SJSA1 (cell line): Measurements from ENCODE around the gene S100A10. TPM values are rescaled to one million over a fixed set of nuclear protein-coding genes. Genes with fewer than 3 reads are reported as not detected.

ENCODE experiments used
- DNase-seq, 2 experiments: peaks; one replicate each; pipeline ENCODE4 v3.0.0-alpha.2; 2015 to 2020; ENCODE audit warnings: low spot score in 2 of 2, low read depth in 1 of 2
- H3K27ac ChIP-seq: fragments of 250-450 bp; sonication (Bioruptor Pico); 2 replicates; pipeline ENCODE4 v1.5.1; 2020; ENCODE audit warnings: mild to moderate bottlenecking, moderate library complexity
- H3K27me3 ChIP-seq: fragments of 250-450 bp; sonication (Bioruptor Pico); replicated peaks from 2 replicates; pipeline ENCODE4 v1.5.1; 2020; ENCODE audit warnings: mild to moderate bottlenecking, moderate library complexity
- H3K36me3 ChIP-seq: fragments of 250-450 bp; sonication (Bioruptor Pico); 2 replicates; pipeline ENCODE4 v1.5.1; 2020; ENCODE audit warnings: mild to moderate bottlenecking
- H3K4me1 ChIP-seq: fragments of 250-450 bp; sonication (Bioruptor Pico); replicated peaks from 2 replicates; pipeline ENCODE4 v1.6.1; 2021; ENCODE audit warnings: mild to moderate bottlenecking
- H3K4me3 ChIP-seq: fragments of 250-450 bp; sonication (Bioruptor Pico); 2 replicates; pipeline ENCODE4 v1.5.1; 2020; ENCODE audit warnings: mild to moderate bottlenecking
- H3K9me3 ChIP-seq: fragments of 250-450 bp; sonication (Bioruptor Pico); replicated peaks from 2 replicates; pipeline ENCODE4 v1.5.1; 2020; ENCODE audit warnings: mild to moderate bottlenecking
- total RNA-seq: library from RNA; depleted of rRNA; stranded (reverse); fragments of >200 nt; shearing (Covaris generic); gene quantifications from 2 replicates; pipeline ENCODE4 v1.2.3, GENCODE V29; 2014

S100A10 gene
- total RNA-seq, 1 experiment from 2014 or later: 151 TPM

DNA sequence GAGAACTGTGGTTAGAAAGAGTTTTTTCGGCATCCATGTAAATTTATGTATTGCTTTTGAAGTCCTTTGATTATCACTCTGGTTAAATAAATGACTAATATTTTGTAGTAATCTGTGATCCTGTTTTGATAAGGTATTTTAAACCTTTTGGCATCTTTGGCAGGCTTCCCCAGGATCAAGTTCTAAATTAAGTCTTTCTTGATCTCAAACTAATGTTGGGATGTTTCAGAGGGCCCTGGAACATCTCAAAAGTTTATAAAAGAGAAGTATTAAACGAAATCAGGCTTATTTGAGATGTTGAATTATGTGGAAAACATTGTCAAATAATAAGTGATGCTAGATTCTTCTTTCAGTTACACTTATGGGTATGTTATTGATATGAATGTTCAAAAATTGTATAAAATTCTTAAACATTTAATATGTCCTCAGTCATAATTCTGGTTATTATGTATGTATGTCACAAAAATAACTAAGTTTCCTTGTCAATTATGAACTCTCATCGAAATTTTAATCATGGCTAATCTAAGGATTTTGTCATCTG lies 36.6 kb downstream of the S100A10 start:
- no peak overlapping the region for H3K4me3 ChIP-seq
- H3K27me3 ChIP-seq: peaks cover 6% of the 10 kb centered on the region; the same call in 1 of the 2 replicates
- no peaks in the 10 kb centered on the region for H3K9me3 ChIP-seq
- no peak for DNase-seq
- no peaks in the 10 kb centered on the region for H3K36me3 ChIP-seq
- no peaks in the 10 kb centered on the region for H3K4me1 ChIP-seq
- H3K27ac ChIP-seq: no peak overlapping the region

DNA sequence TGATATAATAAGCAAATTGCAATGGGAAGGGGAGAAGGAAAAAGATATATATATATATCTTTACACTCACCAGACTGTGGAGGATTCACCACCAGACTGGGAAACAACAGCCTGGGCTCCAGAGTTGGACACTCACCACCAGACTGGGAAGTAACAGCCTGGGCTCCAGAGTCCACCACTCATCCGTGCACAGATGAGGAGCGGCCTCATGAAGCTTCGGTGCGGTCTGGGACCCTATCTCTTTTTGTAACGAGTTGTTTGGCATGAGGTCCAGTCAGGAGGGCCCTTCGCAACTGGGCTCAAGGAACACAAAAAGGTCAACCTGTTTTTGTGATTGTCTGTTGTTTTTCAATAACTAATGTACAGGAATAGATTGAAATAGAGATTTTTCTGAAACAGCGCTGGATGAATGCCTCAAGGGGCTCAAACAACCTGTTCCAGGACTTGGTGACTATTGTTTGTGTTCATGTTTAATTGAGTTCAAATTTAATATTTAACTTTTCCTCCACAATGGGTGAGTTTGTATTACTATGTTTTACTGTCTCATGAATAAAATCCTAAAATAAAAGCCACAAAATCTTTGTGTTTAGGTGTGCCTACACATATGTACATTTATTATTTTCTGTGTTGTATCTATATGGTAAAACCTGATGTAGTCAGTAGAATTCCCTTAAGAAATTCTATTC lies 40.1 kb downstream of the S100A10 start:
- no peak for DNase-seq
- Histone ChIP-seq H3K9me3 (no peaks in the 10 kb centered on the region), H3K36me3 (no peaks in the 10 kb centered on the region), H3K27ac (no peak overlapping the region), H3K4me3 (no peak overlapping the region), H3K4me1 (no peaks in the 10 kb centered on the region), H3K27me3 (peaks cover 6% of the 10 kb centered on the region; the same call in 1 of the 2 replicates)

DNA sequence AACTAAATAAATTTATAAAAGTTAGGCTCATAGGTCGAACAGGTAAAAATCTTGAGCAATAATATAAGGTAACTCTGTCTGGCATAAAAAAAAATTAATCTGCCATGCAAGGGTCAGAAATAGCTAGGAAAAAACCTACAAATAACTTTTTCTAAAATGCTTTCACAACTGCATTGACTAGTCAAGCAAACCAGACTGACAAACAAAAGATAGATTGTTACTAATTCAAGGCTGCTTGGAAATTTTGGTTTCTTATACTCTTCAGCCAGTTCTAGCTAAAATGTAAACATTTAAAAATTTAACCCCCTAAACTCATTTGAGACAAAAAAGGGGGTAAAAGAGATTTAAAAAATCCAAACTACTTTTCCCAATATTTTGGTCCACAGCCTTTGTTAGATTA lies 40.8 kb downstream of the S100A10 start:
- no peak overlapping the region for H3K27ac ChIP-seq
- H3K36me3 ChIP-seq: no peaks in the 10 kb centered on the region
- H3K4me3 ChIP-seq: no peak overlapping the region
- no peak for DNase-seq
- no peaks in the 10 kb centered on the region for H3K9me3 ChIP-seq
- H3K4me1 ChIP-seq: no peaks in the 10 kb centered on the region
- H3K27me3 ChIP-seq: peaks cover 6% of the 10 kb centered on the region; the same call in 1 of the 2 replicates

DNA sequence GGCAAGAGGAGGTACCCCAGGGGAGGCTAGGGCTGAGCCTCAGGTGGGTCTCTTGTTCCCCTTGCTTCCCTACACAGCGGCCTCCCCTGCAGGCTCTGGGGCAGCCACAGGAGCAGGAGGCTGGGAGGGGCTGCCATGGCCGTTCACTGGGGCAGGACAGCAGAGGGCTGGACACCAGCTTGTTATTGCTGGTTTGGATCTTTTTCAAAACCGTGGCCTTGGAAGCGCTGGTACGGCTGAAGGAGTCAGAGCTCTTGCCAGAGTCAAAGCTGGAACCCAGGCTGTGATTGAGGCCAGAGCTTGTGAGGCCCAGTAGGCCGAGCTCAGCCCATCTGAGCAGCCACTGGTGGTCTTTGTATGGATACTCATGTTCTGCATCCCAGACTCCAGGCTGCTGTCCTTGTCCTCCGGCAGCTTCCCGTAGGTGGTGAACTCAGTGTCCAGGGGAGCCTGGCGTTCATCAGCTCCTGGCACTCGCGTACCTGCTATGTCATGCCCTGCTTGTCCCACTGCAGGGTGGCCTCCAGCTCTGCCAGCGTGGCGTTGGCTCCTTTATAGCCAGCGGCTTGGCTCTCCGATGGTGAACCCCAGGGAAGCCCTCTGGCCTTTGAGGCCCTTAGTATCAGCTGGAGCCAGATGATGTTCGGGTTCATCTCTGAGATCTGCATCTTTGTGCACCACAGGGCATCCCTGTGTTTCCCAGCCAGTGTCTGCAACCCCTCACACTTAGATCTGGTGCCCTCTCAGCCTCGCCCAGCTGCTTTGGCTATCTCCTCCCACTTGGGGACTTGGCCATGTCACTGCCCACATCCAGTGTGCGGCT lies 44.1 kb downstream of the S100A10 start:
- Histone ChIP-seq H3K4me3 (no peak overlapping the region), H3K4me1 (peaks cover 20% of the 10 kb centered on the region), H3K27me3 (no peaks in the 10 kb centered on the region), H3K36me3 (no peaks in the 10 kb centered on the region), H3K27ac (no peak overlapping the region), H3K9me3 (no peaks in the 10 kb centered on the region)
- no peak for DNase-seq

DNA sequence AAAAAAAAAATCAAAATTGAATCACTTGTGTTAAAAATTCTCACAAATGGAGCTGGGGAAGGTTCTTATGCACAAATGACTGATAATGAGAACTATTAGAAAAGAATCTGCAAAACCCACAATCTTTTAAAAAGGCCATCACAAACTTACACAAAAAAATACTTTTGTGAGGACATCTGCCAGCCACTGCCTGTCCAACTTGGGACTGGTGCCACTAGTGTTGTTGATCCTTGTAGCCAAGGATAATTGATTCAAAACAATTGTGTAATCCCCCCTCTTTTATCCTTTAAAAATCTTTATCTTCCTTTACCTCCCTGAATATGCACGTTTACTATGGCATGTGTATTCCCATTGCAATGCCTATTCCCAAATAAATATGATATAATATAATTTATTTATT lies 45.2 kb downstream of the S100A10 start:
- Histone ChIP-seq H3K9me3 (no peaks in the 10 kb centered on the region), H3K4me1 (peaks cover 23% of the 10 kb centered on the region), H3K4me3 (no peak overlapping the region), H3K27ac (no peak overlapping the region), H3K27me3 (no peaks in the 10 kb centered on the region), H3K36me3 (no peaks in the 10 kb centered on the region)
- DNase-seq: no peak

DNA sequence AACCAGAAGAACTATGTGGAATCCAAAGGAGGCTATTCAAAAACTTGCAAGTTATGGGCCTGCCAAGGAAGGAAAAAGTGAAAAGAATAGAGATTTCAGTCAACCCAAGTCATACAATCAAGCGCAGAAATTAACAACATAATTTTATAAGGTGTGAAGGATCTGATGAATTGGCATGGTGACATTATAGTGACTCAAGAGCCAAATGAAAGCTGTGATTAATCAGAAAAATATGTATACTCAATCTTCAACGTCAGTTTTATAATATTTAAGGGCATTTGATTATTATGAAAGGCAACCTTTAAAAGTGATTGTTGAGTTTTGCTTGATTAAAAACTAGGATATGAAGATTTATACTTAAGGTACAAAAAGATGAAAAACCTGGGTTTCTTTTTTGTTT lies 46.5 kb downstream of the S100A10 start:
- Histone ChIP-seq H3K9me3 (no peaks in the 10 kb centered on the region), H3K4me3 (no peak overlapping the region), H3K36me3 (no peaks in the 10 kb centered on the region), H3K27ac (no peak overlapping the region; the same call in 1 of the 2 replicates), H3K27me3 (no peaks in the 10 kb centered on the region), H3K4me1 (peaks cover 23% of the 10 kb centered on the region)
- DNase-seq: no peak

DNA sequence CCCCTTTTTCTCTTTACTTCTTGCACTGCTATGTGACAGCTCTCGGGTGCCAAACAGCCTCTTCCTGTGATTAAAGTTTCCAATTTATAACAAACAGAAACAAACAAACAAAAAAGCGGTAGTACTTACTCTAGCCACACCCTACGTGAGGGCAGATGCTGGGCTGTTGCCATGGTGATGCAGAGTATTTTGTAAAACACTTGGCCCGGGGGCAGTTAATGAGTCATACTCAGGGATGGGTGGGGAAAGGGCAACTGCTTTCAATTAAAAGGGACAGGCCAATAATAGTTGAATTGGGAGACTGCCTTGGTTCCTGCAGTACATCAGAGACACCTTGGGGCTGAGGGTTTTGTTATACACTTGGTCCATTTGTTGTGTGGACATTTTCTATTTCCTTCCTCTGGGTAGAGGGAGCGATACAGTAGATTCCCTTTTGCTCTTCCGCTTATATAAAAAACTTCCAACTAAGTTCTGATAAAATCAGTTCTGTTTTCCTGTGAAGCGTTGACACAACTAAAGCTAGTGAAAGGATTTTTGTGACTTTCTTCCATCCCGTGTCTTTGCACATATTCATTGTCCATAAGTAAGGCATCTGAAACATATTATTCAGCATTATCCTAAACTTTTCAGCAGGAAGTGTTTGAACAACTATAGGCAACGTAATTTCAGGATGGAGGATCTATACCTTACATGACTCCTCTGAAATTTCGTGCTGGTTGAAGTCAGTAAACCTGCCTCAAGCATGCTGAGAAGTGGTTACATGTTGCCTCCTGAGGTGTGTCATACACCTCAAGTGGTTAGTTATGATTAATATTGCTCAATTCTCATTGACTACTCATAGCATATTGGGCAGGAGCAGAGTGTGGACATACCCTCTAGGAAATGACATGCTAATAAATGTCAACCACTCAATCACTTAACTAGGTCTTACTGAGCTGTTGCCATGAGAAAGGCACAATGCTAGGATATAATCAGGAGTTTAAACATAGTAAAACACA lies 47.6 kb downstream of the S100A10 start:
- no peak overlapping the region for H3K4me3 ChIP-seq
- H3K9me3 ChIP-seq: no peaks in the 10 kb centered on the region
- peak; percentile 94 to 97 for DNase-seq
- H3K36me3 ChIP-seq: no peaks in the 10 kb centered on the region
- peak overlapping the region; percentile 79 for H3K27ac ChIP-seq
- peaks cover 30% of the 10 kb centered on the region for H3K4me1 ChIP-seq
- H3K27me3 ChIP-seq: no peaks in the 10 kb centered on the region

DNA sequence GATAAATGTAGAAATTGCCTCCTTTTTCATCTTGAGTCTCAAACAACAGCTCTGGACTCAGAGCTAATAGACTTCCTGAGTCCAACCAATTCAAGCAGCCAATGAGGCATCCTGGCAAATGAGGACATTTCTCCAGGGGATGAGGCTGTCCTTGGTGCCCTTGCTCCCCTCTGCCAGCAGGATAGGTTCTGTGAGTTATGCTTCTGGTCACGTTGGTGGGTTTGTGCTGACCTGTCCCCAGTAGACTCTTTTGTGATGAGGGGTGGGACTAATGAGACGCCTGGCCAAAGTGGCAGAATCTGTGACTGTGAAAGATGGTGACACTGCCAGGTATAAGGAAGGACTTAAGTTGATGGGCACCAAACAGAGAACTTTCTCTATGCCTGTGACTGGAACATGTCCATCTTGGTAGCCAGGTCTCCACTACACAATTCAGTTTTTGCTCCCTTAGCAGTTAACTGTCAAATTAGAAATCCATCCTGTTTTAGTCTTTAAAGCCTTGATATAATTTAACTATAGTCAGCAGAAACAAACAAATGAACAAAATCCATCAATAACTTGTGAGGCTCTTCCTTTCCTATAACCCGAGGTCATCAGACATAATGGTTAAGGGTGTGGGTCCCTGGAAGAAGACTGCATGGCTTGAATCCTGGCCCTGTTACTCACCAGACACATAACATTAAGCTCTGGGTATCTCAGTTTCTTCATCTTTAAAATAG lies 48.6 kb downstream of the S100A10 start:
- H3K9me3 ChIP-seq: no peaks in the 10 kb centered on the region
- DNase-seq: no peak
- H3K4me1 ChIP-seq: peaks cover 32% of the 10 kb centered on the region
- no peak overlapping the region for H3K4me3 ChIP-seq
- H3K27me3 ChIP-seq: no peaks in the 10 kb centered on the region
- peak overlapping the region; percentile 79 for H3K27ac ChIP-seq
- no peaks in the 10 kb centered on the region for H3K36me3 ChIP-seq

DNA sequence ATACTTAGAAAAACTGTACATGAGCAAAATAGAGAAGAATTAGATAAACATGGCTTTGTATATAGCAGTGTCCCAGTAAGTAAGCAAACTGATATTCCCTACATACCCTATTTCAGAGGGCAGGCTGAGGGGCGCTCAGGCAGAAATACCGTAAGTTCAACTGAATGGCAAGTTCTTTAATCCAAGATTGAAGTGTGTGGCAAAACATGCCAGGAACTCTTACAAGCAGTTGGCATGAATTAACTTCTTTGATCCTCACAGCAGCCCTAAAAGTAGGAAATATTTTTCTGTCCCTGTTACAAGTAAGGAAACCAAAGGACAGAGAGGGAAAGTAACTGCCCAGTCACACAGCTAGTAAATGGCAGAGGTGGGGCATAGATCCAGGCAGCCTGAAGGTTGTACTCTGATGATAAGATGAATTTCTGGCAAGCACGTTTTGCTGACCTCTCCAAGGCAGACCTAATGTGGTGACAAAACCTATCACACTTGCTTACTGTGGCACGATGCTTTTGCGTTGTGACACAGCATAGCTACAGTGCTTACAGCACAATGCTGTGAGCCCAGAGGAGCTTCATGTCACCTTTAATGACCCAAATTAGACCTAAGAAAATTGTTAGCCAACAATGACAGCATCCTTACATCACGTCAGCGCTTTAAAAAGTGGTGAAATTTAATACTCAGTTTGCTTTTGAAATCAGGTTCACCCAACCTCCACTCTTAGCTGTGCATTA lies 49.4 kb downstream of the S100A10 start:
- H3K27ac ChIP-seq: no peak overlapping the region
- H3K4me3 ChIP-seq: no peak overlapping the region
- H3K36me3 ChIP-seq: no peaks in the 10 kb centered on the region
- H3K27me3 ChIP-seq: no peaks in the 10 kb centered on the region
- DNase-seq: no peak
- no peaks in the 10 kb centered on the region for H3K9me3 ChIP-seq
- peaks cover 32% of the 10 kb centered on the region for H3K4me1 ChIP-seq

DNA sequence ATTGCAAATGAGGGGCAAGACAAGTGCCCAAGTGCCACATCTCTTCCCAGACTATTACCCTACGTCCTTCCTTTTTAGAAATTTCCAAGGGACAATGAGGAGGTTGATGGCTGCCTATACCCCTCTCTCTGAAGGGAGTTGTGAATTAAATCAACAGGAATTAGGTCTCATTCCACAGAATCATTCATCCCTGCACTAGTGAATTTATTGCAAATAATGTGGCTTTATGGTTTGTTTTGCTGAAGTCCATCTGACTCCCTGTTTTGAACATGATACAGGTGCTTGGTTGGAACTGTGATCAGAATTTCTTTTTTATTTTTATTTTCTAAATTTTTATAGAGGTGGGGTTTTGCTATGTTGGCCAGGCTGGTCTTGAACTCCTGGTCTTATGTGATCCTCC lies 50.1 kb downstream of the S100A10 start:
- DNase-seq: no peak
- H3K4me3 ChIP-seq: no peak overlapping the region
- peaks cover 32% of the 10 kb centered on the region for H3K4me1 ChIP-seq
- H3K9me3 ChIP-seq: no peaks in the 10 kb centered on the region
- no peak overlapping the region for H3K27ac ChIP-seq
- no peaks in the 10 kb centered on the region for H3K27me3 ChIP-seq
- H3K36me3 ChIP-seq: no peaks in the 10 kb centered on the region

DNA sequence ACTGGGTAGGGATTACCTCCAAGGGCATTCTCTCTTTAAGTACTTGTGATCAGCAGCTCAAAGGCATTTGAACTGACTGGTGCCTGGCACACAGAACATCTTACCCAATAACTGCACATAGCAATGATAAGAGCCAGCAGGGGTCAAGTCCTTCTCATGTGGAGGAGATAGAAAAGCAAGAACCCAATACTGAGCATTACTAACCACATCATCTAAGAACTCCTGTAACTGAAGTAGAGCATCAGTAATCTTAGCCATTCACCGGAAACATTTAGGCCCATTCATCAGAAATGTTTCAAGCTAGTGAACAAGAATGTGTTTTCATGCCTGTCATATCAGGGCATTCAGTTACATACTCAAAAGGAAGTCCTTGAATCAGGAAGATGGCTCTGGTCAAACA lies 50.8 kb downstream of the S100A10 start:
- Histone ChIP-seq H3K4me3 (no peak overlapping the region), H3K27me3 (no peaks in the 10 kb centered on the region), H3K27ac (no peak overlapping the region), H3K4me1 (peaks cover 32% of the 10 kb centered on the region), H3K9me3 (no peaks in the 10 kb centered on the region), H3K36me3 (no peaks in the 10 kb centered on the region)
- DNase-seq: no peak

DNA sequence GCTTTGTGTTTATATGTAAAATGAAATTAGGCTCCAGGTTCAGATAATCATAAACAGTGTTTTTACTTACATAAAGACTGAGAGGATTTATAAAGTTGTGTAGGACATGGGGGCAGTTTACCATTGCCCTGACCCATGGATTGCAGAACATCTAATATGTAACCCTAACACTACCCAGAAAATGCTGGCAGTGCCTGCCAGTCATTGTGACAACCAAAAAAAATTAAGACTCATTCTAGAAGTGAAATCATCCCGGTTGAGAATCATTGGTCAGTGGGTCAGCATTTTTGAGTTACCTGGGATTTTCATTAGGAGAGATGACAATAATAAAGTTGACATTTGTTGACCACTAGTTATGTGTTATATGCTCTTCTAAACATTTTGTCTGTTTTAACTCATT lies 53.1 kb downstream of the S100A10 start:
- Histone ChIP-seq H3K9me3 (no peaks in the 10 kb centered on the region), H3K4me1 (peaks cover 22% of the 10 kb centered on the region), H3K27me3 (no peaks in the 10 kb centered on the region), H3K36me3 (no peaks in the 10 kb centered on the region), H3K27ac (no peak overlapping the region), H3K4me3 (no peak overlapping the region)
- no peak for DNase-seq
